Vagina (tissue), 2 donors: ENCODE results near the gene SVIL. TPM values are rescaled to one million over a fixed set of nuclear protein-coding genes. Genes with fewer than 3 reads are reported as not detected.

Source experiments
- DNase-seq, 2 donors: peaks; one replicate each; pipeline ENCODE4 v3.0.0-alpha.2; 2017; ENCODE audit errors: extremely low spot score in 2 of 2
- H3K27ac ChIP-seq: fragments of 200-600 bp; sonication (generic); one replicate; pipeline ENCODE4 v1.5.1; 2019
- H3K27me3 ChIP-seq: fragments of 200-600 bp; sonication (generic); one replicate; pipeline ENCODE4 v1.5.1; 2019
- H3K36me3 ChIP-seq, 2 donors: fragments of 200-600 bp; sonication (generic); one replicate each; pipeline ENCODE4 v1.5.1; 2017 to 2019
- H3K4me1 ChIP-seq: fragments of 200-600 bp; sonication (generic); one replicate; pipeline ENCODE4 v1.5.1; 2019
- H3K4me3 ChIP-seq, 2 donors: fragments of 200-600 bp; sonication (generic); 1 replicate in 1 of 2; 2 replicates in 1 of 2; pipeline ENCODE4 v1.5.1; 2016 to 2019
- H3K9me3 ChIP-seq: fragments of 200-600 bp; sonication (generic); one replicate; pipeline ENCODE4 v1.5.1; 2019
- POLR2A ChIP-seq, 2 donors: fragments of 450-650 bp; IDR thresholded peaks; one replicate each; pipeline ENCODE4 v1.6.1; 2017; ENCODE audit warnings: antibody characterized with exemption in 2 of 2, mild to moderate bottlenecking in 2 of 2, moderate library complexity in 2 of 2
- POLR2AphosphoS5 ChIP-seq, 2 donors: sonication (generic); formaldehyde crosslinking; IDR thresholded peaks; one replicate each; pipeline ENCODE4 v1.9.0; 2017; ENCODE audit warnings: antibody characterized with exemption in 2 of 2, mild to moderate bottlenecking in 2 of 2, low read depth in 1 of 2; ENCODE audit not compliant: insufficient read depth in 1 of 2
- intact Hi-C: fragments of 100-400 bp; cut with DNase I; formaldehyde crosslinking; loops from one replicate; pipeline ENCODE4 v1.15.1; 2023
- total RNA-seq: library from RNA; depleted of rRNA; stranded (reverse); fragments of >200 nt; gene quantifications from one replicate; pipeline ENCODE4 v1.2.3, GENCODE V29; 2016
- TF ChIP-seq, protein P1 (sequence below), 3 experiments: fragments of 450-650 bp in 2 of 3; fragments of 200-600 bp in 1 of 3; sonication (generic) in 1 of 3; IDR thresholded peaks; one replicate each; pipeline ENCODE4 v1.5.1; 2017 to 2019; ENCODE audit warnings: antibody characterized with exemption in 3 of 3, mild to moderate bottlenecking in 2 of 3, moderate library complexity in 2 of 3

The SVIL gene
- total RNA-seq, 1 donor from 2014 or later, result 111 TPM

DNA sequence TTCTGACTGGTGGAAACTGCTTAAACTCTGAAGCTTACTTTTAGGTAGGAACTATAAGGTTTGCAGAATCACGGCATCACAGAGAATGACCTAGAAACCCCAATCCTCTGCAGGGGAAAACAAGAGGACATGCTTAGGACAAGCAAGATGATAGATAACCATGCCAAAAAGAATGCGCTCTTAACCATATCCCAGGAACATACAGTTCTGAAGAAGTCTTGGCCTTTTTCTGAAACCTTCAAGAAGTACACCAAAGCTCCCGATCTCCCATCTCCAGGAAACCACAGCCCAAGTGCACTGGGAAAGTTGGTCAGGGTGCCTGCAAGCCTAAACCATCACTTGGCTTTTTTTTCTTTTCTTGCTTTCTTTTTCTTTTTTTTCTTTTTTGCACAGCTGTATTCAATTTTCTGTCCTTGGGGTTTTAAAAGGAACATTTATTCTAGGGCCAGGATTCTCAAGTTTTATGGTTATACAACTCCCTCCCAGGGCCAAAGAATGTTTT lies 12.2 kb upstream of the SVIL start:
- Histone ChIP-seq H3K27me3 (no peaks in the 10 kb centered on the region), H3K4me3 (no peak overlapping the region)

DNA sequence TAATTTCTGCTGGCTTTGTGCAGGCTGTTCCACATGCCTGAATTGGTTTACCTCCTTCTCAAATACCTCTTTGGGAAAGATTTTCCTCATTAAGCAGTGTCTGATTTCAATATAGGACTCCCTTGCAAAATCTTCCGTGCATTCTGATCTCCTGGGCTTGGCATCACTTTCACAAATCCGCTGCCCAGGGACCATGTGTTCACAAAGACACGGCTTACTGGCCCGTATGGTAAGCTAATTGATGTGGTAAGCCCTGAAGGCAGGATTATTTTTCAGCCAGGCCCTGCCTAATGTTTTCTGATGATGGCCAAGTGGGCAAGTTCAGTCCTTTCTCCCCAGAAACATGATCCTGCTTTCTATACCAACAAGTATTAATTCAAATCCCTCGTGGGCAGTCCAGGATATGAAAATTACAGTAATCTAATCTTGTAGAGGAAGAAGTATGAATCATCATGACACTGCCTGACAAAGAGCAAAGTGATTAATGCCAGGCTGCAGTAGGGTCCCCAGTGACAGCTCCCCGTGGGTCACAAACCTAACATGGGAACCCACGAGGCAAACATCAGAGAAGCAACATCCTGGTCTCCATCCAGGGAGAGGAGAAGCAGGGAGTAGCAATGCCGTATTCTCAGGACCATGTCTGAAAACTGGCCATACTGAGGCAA lies 11.6 kb upstream of the SVIL start:
- TF ChIP-seq POLR2A (IDR thresholded peaks at IDR 0.05) (no peak), POLR2AphosphoS5 (IDR thresholded peaks at IDR 0.05; ENCODE audit: insufficient read depth in 1 of 2, low read depth in 1 of 2) (peak; percentile 10 to 41)
- TF ChIP-seq, protein P1, sequence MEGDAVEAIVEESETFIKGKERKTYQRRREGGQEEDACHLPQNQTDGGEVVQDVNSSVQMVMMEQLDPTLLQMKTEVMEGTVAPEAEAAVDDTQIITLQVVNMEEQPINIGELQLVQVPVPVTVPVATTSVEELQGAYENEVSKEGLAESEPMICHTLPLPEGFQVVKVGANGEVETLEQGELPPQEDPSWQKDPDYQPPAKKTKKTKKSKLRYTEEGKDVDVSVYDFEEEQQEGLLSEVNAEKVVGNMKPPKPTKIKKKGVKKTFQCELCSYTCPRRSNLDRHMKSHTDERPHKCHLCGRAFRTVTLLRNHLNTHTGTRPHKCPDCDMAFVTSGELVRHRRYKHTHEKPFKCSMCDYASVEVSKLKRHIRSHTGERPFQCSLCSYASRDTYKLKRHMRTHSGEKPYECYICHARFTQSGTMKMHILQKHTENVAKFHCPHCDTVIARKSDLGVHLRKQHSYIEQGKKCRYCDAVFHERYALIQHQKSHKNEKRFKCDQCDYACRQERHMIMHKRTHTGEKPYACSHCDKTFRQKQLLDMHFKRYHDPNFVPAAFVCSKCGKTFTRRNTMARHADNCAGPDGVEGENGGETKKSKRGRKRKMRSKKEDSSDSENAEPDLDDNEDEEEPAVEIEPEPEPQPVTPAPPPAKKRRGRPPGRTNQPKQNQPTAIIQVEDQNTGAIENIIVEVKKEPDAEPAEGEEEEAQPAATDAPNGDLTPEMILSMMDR (IDR thresholded peaks at IDR 0.05), result no peak
- H3K9me3 ChIP-seq, result no peaks in the 10 kb centered on the region
- H3K36me3 ChIP-seq, result no peaks in the 10 kb centered on the region
- H3K4me1 ChIP-seq, result peaks cover 62% of the 10 kb centered on the region
- intact Hi-C loops, result no loop called here
- H3K27me3 ChIP-seq, result no peaks in the 10 kb centered on the region
- H3K27ac ChIP-seq, result peak overlapping the region; percentile 73
- no peak for DNase-seq
- no peak overlapping the region for H3K4me3 ChIP-seq

More for the DNA sequence above, 12.2 kb upstream of the SVIL start:
- Histone ChIP-seq H3K36me3 (no peaks in the 10 kb centered on the region), H3K9me3 (no peaks in the 10 kb centered on the region), H3K27ac (peak overlapping the region; percentile 73), H3K4me1 (peaks cover 62% of the 10 kb centered on the region)
- intact Hi-C loops, result no loop called here
- TF ChIP-seq POLR2A (IDR thresholded peaks at IDR 0.05) (no peak), POLR2AphosphoS5 (IDR thresholded peaks at IDR 0.05; ENCODE audit: insufficient read depth in 1 of 2, low read depth in 1 of 2) (peak; percentile 53 to 66)
- DNase-seq, result no peak

- intact Hi-C loops, result no loop called here
- no peak for DNase-seq
- Histone ChIP-seq H3K36me3 (no peaks in the 10 kb centered on the region), H3K27me3 (no peaks in the 10 kb centered on the region), H3K9me3 (no peaks in the 10 kb centered on the region), H3K4me1 (peaks cover 56% of the 10 kb centered on the region), H3K4me3 (peak overlapping the region in 1 of 2 donors; percentile 5), H3K27ac (peak overlapping the region; percentile 73)
- TF ChIP-seq POLR2A (IDR thresholded peaks at IDR 0.05) (no peak), POLR2AphosphoS5 (IDR thresholded peaks at IDR 0.05; ENCODE audit: insufficient read depth in 1 of 2, low read depth in 1 of 2) (peak in 1 of 2 donors; percentile 46)
- TF ChIP-seq, protein P1 (IDR thresholded peaks at IDR 0.05), result peak in 1 of 3 experiments; percentile 9
Measured at GRCh38 chr10:29643771-29644501, 9.2 kb upstream of the SVIL start.

DNA sequence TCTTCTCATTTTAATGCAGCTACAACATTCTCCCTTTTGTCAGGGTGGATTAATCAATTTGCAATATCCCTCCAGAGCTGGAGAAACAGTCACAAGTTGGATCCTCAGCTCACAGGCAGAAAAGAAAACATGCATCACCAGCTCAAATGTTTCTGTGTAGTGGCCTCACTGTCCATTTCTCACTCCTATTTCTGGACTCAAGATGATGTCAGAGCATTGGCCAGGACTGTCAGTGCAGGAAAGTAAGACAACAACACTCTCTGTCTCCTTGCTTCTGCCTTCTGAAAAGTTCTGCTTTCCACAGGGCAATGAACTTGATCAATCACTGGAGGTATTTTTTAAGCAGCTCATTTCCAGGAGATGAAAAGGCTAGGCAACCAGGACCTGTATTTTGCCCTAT lies 8.2 kb upstream of the SVIL start:
- Histone ChIP-seq H3K4me3 (no peak overlapping the region), H3K27me3 (no peaks in the 10 kb centered on the region), H3K9me3 (no peaks in the 10 kb centered on the region), H3K4me1 (peaks cover 46% of the 10 kb centered on the region), H3K27ac (peak overlapping the region; percentile 73), H3K36me3 (no peaks in the 10 kb centered on the region)
- no peak for DNase-seq
- intact Hi-C loops, result no loop called here
- TF ChIP-seq POLR2A (IDR thresholded peaks at IDR 0.05) (no peak), POLR2AphosphoS5 (IDR thresholded peaks at IDR 0.05; ENCODE audit: insufficient read depth in 1 of 2, low read depth in 1 of 2) (peak in 1 of 2 donors; percentile 74)

DNA sequence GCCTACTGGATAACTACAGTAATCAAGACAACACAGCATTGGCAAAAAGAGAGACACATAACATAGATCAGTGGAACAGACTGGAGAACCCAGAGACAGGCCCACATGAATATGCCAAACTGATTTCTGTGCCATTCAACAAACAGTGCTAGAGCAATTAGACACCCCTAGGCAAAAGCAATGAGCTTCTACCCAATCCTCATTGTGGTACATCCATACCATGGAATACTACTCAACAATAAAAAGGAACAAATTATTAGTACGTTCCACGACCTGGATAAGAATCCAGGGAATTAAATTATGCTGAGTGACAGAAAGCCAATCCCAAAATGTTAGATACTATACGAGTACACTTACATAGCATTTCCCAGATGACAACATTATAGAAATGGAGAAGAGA lies 2.8 kb upstream of the SVIL start:
- H3K36me3 ChIP-seq, result no peaks in the 10 kb centered on the region
- TF ChIP-seq, protein P1 (IDR thresholded peaks at IDR 0.05), result no peak
- no peak for TF ChIP-seq POLR2A (IDR thresholded peaks at IDR 0.05)
- TF ChIP-seq POLR2AphosphoS5 (IDR thresholded peaks at IDR 0.05; ENCODE audit: insufficient read depth in 1 of 2, low read depth in 1 of 2), result no peak
- H3K27me3 ChIP-seq, result no peaks in the 10 kb centered on the region
- peaks cover 48% of the 10 kb centered on the region for H3K4me1 ChIP-seq
- no peaks in the 10 kb centered on the region for H3K9me3 ChIP-seq
- peak in 1 of 2 donors; percentile 10 for DNase-seq
- peak overlapping the region; percentile 74 for H3K27ac ChIP-seq
- no peak overlapping the region for H3K4me3 ChIP-seq
- intact Hi-C loops, result no loop called here
